SU-DHL-6 (cell line): ENCODE data around the gene CRNN.

Source experiments
- EZH2phosphoT487 ChIP-seq: fragments of 200-600 bp; sonication (generic), shearing (Covaris generic); conservative IDR thresholded peaks from 2 replicates; pipeline ENCODE4 v1.6.1; 2018; ENCODE audit warnings: mild to moderate bottlenecking, antibody characterized with exemption, low read length, moderate library complexity, mixed read lengths
- TF ChIP-seq, protein P1 (sequence below): fragments of 200-600 bp; sonication (generic); IDR thresholded peaks from one replicate; pipeline ENCODE4 v1.5.1; 2017; ENCODE audit warnings: antibody characterized with exemption, mild to moderate bottlenecking, low read length, moderate library complexity; ENCODE audit not compliant: insufficient read depth, poor library complexity, severe bottlenecking

- TF ChIP-seq, protein P1, sequence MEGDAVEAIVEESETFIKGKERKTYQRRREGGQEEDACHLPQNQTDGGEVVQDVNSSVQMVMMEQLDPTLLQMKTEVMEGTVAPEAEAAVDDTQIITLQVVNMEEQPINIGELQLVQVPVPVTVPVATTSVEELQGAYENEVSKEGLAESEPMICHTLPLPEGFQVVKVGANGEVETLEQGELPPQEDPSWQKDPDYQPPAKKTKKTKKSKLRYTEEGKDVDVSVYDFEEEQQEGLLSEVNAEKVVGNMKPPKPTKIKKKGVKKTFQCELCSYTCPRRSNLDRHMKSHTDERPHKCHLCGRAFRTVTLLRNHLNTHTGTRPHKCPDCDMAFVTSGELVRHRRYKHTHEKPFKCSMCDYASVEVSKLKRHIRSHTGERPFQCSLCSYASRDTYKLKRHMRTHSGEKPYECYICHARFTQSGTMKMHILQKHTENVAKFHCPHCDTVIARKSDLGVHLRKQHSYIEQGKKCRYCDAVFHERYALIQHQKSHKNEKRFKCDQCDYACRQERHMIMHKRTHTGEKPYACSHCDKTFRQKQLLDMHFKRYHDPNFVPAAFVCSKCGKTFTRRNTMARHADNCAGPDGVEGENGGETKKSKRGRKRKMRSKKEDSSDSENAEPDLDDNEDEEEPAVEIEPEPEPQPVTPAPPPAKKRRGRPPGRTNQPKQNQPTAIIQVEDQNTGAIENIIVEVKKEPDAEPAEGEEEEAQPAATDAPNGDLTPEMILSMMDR: no peak
- TF ChIP-seq EZH2phosphoT487: no peak
Observed at GRCh38 chr1:152408664-152409063, 5.4 kb downstream of the CRNN start.
